Uterus (tissue), 4 donors: ENCODE measurements around the gene PRKAG2. TPM values are rescaled to one million over a fixed set of nuclear protein-coding genes. Genes with fewer than 3 reads are reported as not detected.

Source experiments
- DNase-seq, 2 donors: peaks; one replicate each; pipeline ENCODE4 v3.0.0-alpha.2; 2019 to 2020
- H3K27ac ChIP-seq, 2 donors: fragments of 200-600 bp; sonication (generic); 1 replicate in 1 of 2; 2 replicates in 1 of 2; pipeline ENCODE4 v1.5.1; 2016 to 2018
- H3K27me3 ChIP-seq, 2 donors: fragments of 200-600 bp; sonication (generic); one replicate each; pipeline ENCODE4 v1.5.1; 2018 to 2019; ENCODE audit warnings: control low read depth in 1 of 2
- H3K36me3 ChIP-seq, 2 donors: fragments of 200-600 bp; sonication (generic); one replicate each; pipeline ENCODE4 v1.5.1; 2019; ENCODE audit warnings: control low read depth in 1 of 2
- H3K4me1 ChIP-seq, 2 donors: fragments of 200-600 bp; sonication (generic); one replicate each; pipeline ENCODE4 v1.5.1; 2018 to 2019; ENCODE audit warnings: control low read depth in 1 of 2
- H3K4me3 ChIP-seq, 2 donors: fragments of 200-600 bp; sonication (generic); 1 replicate in 1 of 2; 2 replicates in 1 of 2; pipeline ENCODE4 v1.5.1; 2018 to 2019; ENCODE audit warnings: mild to moderate bottlenecking in 1 of 2
- H3K9me3 ChIP-seq, 2 donors: fragments of 200-600 bp; sonication (generic); one replicate each; pipeline ENCODE4 v1.5.1; 2019; ENCODE audit warnings: control low read depth in 1 of 2
- POLR2A ChIP-seq, 2 donors: fragments of 450-650 bp; IDR thresholded peaks; one replicate each; pipeline ENCODE4 v1.6.1; 2016; ENCODE audit warnings: antibody characterized with exemption in 2 of 2, mild to moderate bottlenecking in 1 of 2, moderate library complexity in 1 of 2
- intact Hi-C: fragments of 100-400 bp; cut with DNase I; formaldehyde crosslinking; loops from one replicate; pipeline ENCODE4 v1.15.1; 2023; ENCODE audit warnings: low total_unique reads
- total RNA-seq, 4 donors: library from RNA; depleted of rRNA in 3 of 4; stranded (reverse); fragments of >200 nt in 3 of 4; gene quantifications; one replicate each; pipeline versions ENCODE4 v1.1.0 to v1.2.4, GENCODE V29; 2014 to 2023
- TF ChIP-seq, protein P1 (sequence below), 4 experiments: fragments of 200-600 bp in 2 of 4; fragments of 450-650 bp in 2 of 4; sonication (generic) in 2 of 4; IDR thresholded peaks; one replicate each; pipeline ENCODE4 v1.5.1; 2016 to 2019; ENCODE audit warnings: antibody characterized with exemption in 4 of 4, mild to moderate bottlenecking in 2 of 4, moderate library complexity in 1 of 4
- donor health status: DM: yes; HTN: yes; CAD: no.

PRKAG2 gene
- total RNA-seq, 4 donors from 2014 or later: 15.1 to 66.2 (median 33.6) TPM

- no peaks in the 10 kb centered on the region for H3K4me1 ChIP-seq
- H3K4me3 ChIP-seq: no peak overlapping the region
- intact Hi-C loops: no loop called here
- H3K9me3 ChIP-seq: no peaks in the 10 kb centered on the region
- no peak for DNase-seq
- no peak for TF ChIP-seq POLR2A (IDR thresholded peaks at IDR 0.05)
- TF ChIP-seq, protein P1, sequence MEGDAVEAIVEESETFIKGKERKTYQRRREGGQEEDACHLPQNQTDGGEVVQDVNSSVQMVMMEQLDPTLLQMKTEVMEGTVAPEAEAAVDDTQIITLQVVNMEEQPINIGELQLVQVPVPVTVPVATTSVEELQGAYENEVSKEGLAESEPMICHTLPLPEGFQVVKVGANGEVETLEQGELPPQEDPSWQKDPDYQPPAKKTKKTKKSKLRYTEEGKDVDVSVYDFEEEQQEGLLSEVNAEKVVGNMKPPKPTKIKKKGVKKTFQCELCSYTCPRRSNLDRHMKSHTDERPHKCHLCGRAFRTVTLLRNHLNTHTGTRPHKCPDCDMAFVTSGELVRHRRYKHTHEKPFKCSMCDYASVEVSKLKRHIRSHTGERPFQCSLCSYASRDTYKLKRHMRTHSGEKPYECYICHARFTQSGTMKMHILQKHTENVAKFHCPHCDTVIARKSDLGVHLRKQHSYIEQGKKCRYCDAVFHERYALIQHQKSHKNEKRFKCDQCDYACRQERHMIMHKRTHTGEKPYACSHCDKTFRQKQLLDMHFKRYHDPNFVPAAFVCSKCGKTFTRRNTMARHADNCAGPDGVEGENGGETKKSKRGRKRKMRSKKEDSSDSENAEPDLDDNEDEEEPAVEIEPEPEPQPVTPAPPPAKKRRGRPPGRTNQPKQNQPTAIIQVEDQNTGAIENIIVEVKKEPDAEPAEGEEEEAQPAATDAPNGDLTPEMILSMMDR (IDR thresholded peaks at IDR 0.05): no peak
- H3K27me3 ChIP-seq: no peaks in the 10 kb centered on the region
- no peaks in the 10 kb centered on the region for H3K36me3 ChIP-seq
- no peak overlapping the region for H3K27ac ChIP-seq
These were observed 269.4 kb downstream of the PRKAG2 start for GRCh38 chr7:151607464-151607867.

DNA sequence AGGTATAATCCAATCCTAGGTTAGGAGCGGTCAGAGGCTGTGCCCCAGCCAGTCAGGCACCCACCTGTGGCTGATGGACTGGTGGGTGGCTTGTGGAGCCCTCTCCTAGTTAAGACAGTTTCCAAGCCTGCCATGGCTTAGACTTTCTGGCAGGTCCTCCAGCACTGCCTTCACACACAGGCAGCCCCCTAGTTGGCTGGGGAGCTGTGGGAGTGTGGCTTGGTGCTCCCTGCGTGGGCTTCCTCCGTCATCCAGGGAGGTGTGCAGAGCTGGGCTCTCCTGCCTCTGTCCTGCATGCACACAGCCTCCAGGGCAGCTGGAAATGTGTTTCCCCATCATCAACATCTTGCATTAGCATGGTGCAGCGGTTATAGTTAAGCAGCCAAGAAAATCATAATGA is 273.0 kb downstream of the PRKAG2 start:
- peaks cover 0 to 8% of the 10 kb centered on the region in 2 donors for H3K4me1 ChIP-seq
- no peak overlapping the region for H3K27ac ChIP-seq
- no peak overlapping the region for H3K4me3 ChIP-seq
- intact Hi-C loops: no loop called here
- DNase-seq: no peak
- H3K36me3 ChIP-seq: no peaks in the 10 kb centered on the region
- H3K9me3 ChIP-seq: no peaks in the 10 kb centered on the region
- TF ChIP-seq, protein P1 (IDR thresholded peaks at IDR 0.05): no peak
- TF ChIP-seq POLR2A (IDR thresholded peaks at IDR 0.05): no peak
- H3K27me3 ChIP-seq: no peaks in the 10 kb centered on the region

- H3K27me3 ChIP-seq: no peaks in the 10 kb centered on the region
- H3K27ac ChIP-seq: peak overlapping the region in 1 of 2 donors; percentile 84
- no peak for TF ChIP-seq POLR2A (IDR thresholded peaks at IDR 0.05)
- TF ChIP-seq, protein P1 (IDR thresholded peaks at IDR 0.05): no peak
- H3K4me3 ChIP-seq: no peak overlapping the region
- no peak for DNase-seq
- H3K9me3 ChIP-seq: no peaks in the 10 kb centered on the region
- peaks cover 0 to 8% of the 10 kb centered on the region in 2 donors for H3K4me1 ChIP-seq
- intact Hi-C loops: no loop called here
- H3K36me3 ChIP-seq: no peaks in the 10 kb centered on the region
These were observed 275.2 kb downstream of the PRKAG2 start for GRCh38 chr7:151601521-151602305.

GRCh38 chr7:151600331-151600730 is 276.6 kb downstream of the PRKAG2 start:
- Histone ChIP-seq H3K27ac (peak overlapping the region; percentile 84 to 89), H3K36me3 (no peaks in the 10 kb centered on the region), H3K4me3 (no peak overlapping the region), H3K27me3 (no peaks in the 10 kb centered on the region), H3K9me3 (no peaks in the 10 kb centered on the region), H3K4me1 (peaks cover 0 to 8% of the 10 kb centered on the region in 2 donors)
- intact Hi-C loops: no loop called here
- no peak for TF ChIP-seq POLR2A (IDR thresholded peaks at IDR 0.05)
- TF ChIP-seq, protein P1 (IDR thresholded peaks at IDR 0.05): no peak
- no peak for DNase-seq

GRCh38 chr7:151599401-151600227 is 277.3 kb downstream of the PRKAG2 start:
- Histone ChIP-seq H3K4me3 (no peak overlapping the region), H3K4me1 (peaks cover 0 to 8% of the 10 kb centered on the region in 2 donors)
- intact Hi-C loops: no loop called here

More at GRCh38 chr7:151599401-151600227, 277.3 kb downstream of the PRKAG2 start:
- peak overlapping the region; percentile 84 to 89 for H3K27ac ChIP-seq
- no peaks in the 10 kb centered on the region for H3K9me3 ChIP-seq
- TF ChIP-seq POLR2A (IDR thresholded peaks at IDR 0.05): no peak
- TF ChIP-seq, protein P1 (IDR thresholded peaks at IDR 0.05): no peak
- no peaks in the 10 kb centered on the region for H3K36me3 ChIP-seq
- peak; percentile 63 to 75 for DNase-seq
- no peaks in the 10 kb centered on the region for H3K27me3 ChIP-seq
